Tibial artery (tissue), 4 donors: ENCODE data around the gene ZNF594.
"Not testable (repeated sequence)": the region's sequence is repeated elsewhere in the genome, so short reads cannot be mapped to it uniquely, and the experiment has no call there.

Experiments used
- DNase-seq, 2 donors: peaks; one replicate each; pipeline ENCODE4 v3.0.0-alpha.2; 2019
- H3K27ac ChIP-seq, 2 donors: fragments of 200-600 bp; sonication (generic) in 1 of 2; 1 replicate in 1 of 2; 2 replicates in 1 of 2; pipeline ENCODE4 v1.5.1; 2018 to 2019; ENCODE audit warnings: mild to moderate bottlenecking in 1 of 2
- H3K27me3 ChIP-seq, 2 donors: fragments of 200-600 bp; sonication (generic) in 1 of 2; one replicate each; pipeline versions ENCODE4 v1.5.1 to v1.6.0; 2016 to 2019
- H3K36me3 ChIP-seq, 3 donors: fragments of 200-600 bp; sonication (generic) in 2 of 3; one replicate each; pipeline ENCODE4 v1.5.1; 2016 to 2019; ENCODE audit warnings: mild to moderate bottlenecking in 2 of 3
- H3K4me1 ChIP-seq, 4 donors: fragments of 200-600 bp; sonication (generic) in 2 of 4; 1 replicate in 3 of 4; 2 replicates in 1 of 4; pipeline ENCODE4 v1.5.1; 2016 to 2019
- H3K4me3 ChIP-seq, 2 donors: fragments of 200-600 bp; sonication (generic) in 1 of 2; 1 replicate in 1 of 2; 2 replicates in 1 of 2; pipeline ENCODE4 v1.5.1; 2018 to 2019; ENCODE audit warnings: mild to moderate bottlenecking in 2 of 2
- H3K9me3 ChIP-seq, 3 donors: fragments of 200-600 bp; sonication (generic) in 1 of 3; one replicate each; pipeline ENCODE4 v1.5.1; 2016 to 2019
- CTCF ChIP-seq, 2 experiments: fragments of 200-600 bp in 1 of 2; fragments of 450-650 bp in 1 of 2; IDR thresholded peaks; one replicate each; pipeline ENCODE4 v1.5.1; 2017 to 2019; ENCODE audit warnings: antibody characterized with exemption in 2 of 2, mild to moderate bottlenecking in 1 of 2, moderate library complexity in 1 of 2
- intact Hi-C: fragments of 100-400 bp; cut with DNase I; formaldehyde crosslinking; loops from one replicate; pipeline ENCODE4 v1.15.0; 2023; ENCODE audit warnings: low total_unique reads

Gene ZNF594

GRCh38 chr17:5191541-5192417 is at the start of gene ZNF594:
TSS of gene ZNF594 (minus strand) at chr17:5191868. CDS start at chr17:5184256, 7,612 bp downstream.
- intact Hi-C loops: no loop called here
- Histone ChIP-seq H3K4me3 (peak within 1 kb of the TSS; percentile 84 to 91), H3K9me3 (peaks cover 0 to 27% (median 23%) of the 10 kb centered on the region in 3 donors), H3K4me1 (peaks cover 0 to 17% (median 10%) of the 10 kb centered on the region in 4 donors), H3K27ac (peak within 1 kb of the TSS; percentile 82 to 83), H3K27me3 (no peaks in the 10 kb centered on the region), H3K36me3 (peaks cover 27 to 30% (median 29%) of the 10 kb centered on the region in 3 donors)
- peak; percentile 95 to 97 for DNase-seq
- TF ChIP-seq CTCF (IDR thresholded peaks at IDR 0.05): peak; percentile 51 to 65

GRCh38 chr17:5239769-5240168 is 48.1 kb upstream of the ZNF594 start:
- H3K4me1 ChIP-seq, H3K9me3 ChIP-seq, H3K27ac ChIP-seq, DNase-seq, intact Hi-C loops, H3K4me3 ChIP-seq: not testable (repeated sequence)
- H3K27me3 ChIP-seq: peaks cover 0 to 12% of the 10 kb centered on the region in 2 donors
- H3K36me3 ChIP-seq: peaks cover 0 to 11% (median 2%) of the 10 kb centered on the region in 3 donors

GRCh38 chr17:5238333-5238732 is 46.7 kb upstream of the ZNF594 start:
- Histone ChIP-seq H3K4me1 (no peaks in the 10 kb centered on the region), H3K27ac (no peak overlapping the region), H3K4me3 (no peak overlapping the region), H3K27me3 (peaks cover 0 to 4% of the 10 kb centered on the region in 2 donors), H3K36me3 (peaks cover 0 to 25% (median 4%) of the 10 kb centered on the region in 3 donors), H3K9me3 (no peaks in the 10 kb centered on the region)
- DNase-seq: no peak
- intact Hi-C loops: no loop called here
- TF ChIP-seq CTCF (IDR thresholded peaks at IDR 0.05): no peak

- no peaks in the 10 kb centered on the region for H3K9me3 ChIP-seq
- peak; percentile 35 to 47 for TF ChIP-seq CTCF (IDR thresholded peaks at IDR 0.05)
- H3K27ac ChIP-seq: no peak overlapping the region
- peaks cover 0 to 27% (median 4%) of the 10 kb centered on the region in 3 donors for H3K36me3 ChIP-seq
- no peaks in the 10 kb centered on the region for H3K27me3 ChIP-seq
- intact Hi-C loops: no loop called here
- H3K4me3 ChIP-seq: no peak overlapping the region
- no peaks in the 10 kb centered on the region for H3K4me1 ChIP-seq
- DNase-seq: peak; percentile 58 to 68
These were observed 45.9 kb upstream of the ZNF594 start for GRCh38 chr17:5237541-5238016.

GRCh38 chr17:5236938-5237540 is 45.4 kb upstream of the ZNF594 start:
- no peaks in the 10 kb centered on the region for H3K9me3 ChIP-seq
- no peak overlapping the region for H3K4me3 ChIP-seq
- intact Hi-C loops: no loop called here
- no peaks in the 10 kb centered on the region for H3K27me3 ChIP-seq
- H3K36me3 ChIP-seq: peaks cover 0 to 27% (median 4%) of the 10 kb centered on the region in 3 donors
- H3K27ac ChIP-seq: no peak overlapping the region
- DNase-seq: no peak
- no peak for TF ChIP-seq CTCF (IDR thresholded peaks at IDR 0.05)
- no peaks in the 10 kb centered on the region for H3K4me1 ChIP-seq
